HepG2 (cell line): ENCODE data around the gene TSNAXIP1. TPM values are rescaled to one million over a fixed set of nuclear protein-coding genes. Genes with fewer than 3 reads are reported as not detected.
A peak's percentile ranks its signal among the peaks of the same experiment; 100 is the strongest.

ENCODE experiments used
- AKAP8 ChIP-seq: sonication (generic); formaldehyde crosslinking; IDR thresholded peaks from 2 replicates; pipeline ENCODE4 v1.5.1; 2020; ENCODE audit warnings: mild to moderate bottlenecking, missing genetic modification reagents
- BCL6 ChIP-seq: IDR thresholded peaks from 2 replicates; pipeline ENCODE4 v1.6.1; 2016; ENCODE audit warnings: missing genetic modification reagents, missing compliant biosample characterization
- CHD4 ChIP-seq: fragments of 200-600 bp; sonication (generic); IDR thresholded peaks from 2 replicates; pipeline ENCODE4 v1.7.0; 2017; ENCODE audit warnings: mild to moderate bottlenecking, low read length, borderline replicate concordance
- ETV5 ChIP-seq: IDR thresholded peaks from 2 replicates; pipeline ENCODE4 v1.6.1; 2018; ENCODE audit warnings: missing biosample characterization, missing genetic modification reagents, inconsistent platforms, borderline replicate concordance
- FIP1L1 ChIP-seq: fragments of 200-400 bp; formaldehyde crosslinking; IDR thresholded peaks from 2 replicates; pipeline ENCODE4 v1.6.1; 2018; ENCODE audit warnings: low read depth, mild to moderate bottlenecking, low read length, moderate library complexity, borderline replicate concordance; ENCODE audit not compliant: insufficient read depth
- HOXA5 ChIP-seq: sonication (generic); formaldehyde crosslinking; IDR thresholded peaks from 2 replicates; pipeline ENCODE4 v1.4.0; 2020; ENCODE audit warnings: missing genetic modification reagents
- HOXA9 ChIP-seq: sonication (generic); formaldehyde crosslinking; IDR thresholded peaks from 2 replicates; pipeline ENCODE4 v1.8.1; 2022; ENCODE audit warnings: missing genetic modification reagents, mild to moderate bottlenecking, moderate library complexity, borderline replicate concordance
- KLF15 ChIP-seq: sonication (generic); formaldehyde crosslinking; IDR thresholded peaks from 2 replicates; pipeline ENCODE4 v1.8.1; 2023; ENCODE audit warnings: borderline replicate concordance, mild to moderate bottlenecking, inconsistent platforms, missing genetic modification reagents, mixed read lengths
- KMT2A ChIP-seq: sonication (generic); formaldehyde crosslinking; IDR thresholded peaks from 2 replicates; pipeline ENCODE4 v1.4.0; 2020; ENCODE audit warnings: missing genetic modification reagents
- LCORL ChIP-seq, 2 experiments: fragments of 450-650 bp in 1 of 2; sonication (generic) in 1 of 2; formaldehyde crosslinking in 1 of 2; IDR thresholded peaks; 2 replicates each; pipeline versions ENCODE4 v1.5.0 to v1.6.1; 2017 to 2020; ENCODE audit warnings: antibody characterized with exemption in 1 of 2, missing genetic modification reagents in 1 of 2
- NFYB ChIP-seq: sonication (generic); formaldehyde crosslinking; IDR thresholded peaks from 2 replicates; pipeline ENCODE4 v1.4.0; 2020; ENCODE audit warnings: missing genetic modification reagents
- NR1H2 ChIP-seq: sonication (generic); formaldehyde crosslinking; IDR thresholded peaks from 2 replicates; pipeline ENCODE4 v1.8.1; 2022; ENCODE audit warnings: low read depth, missing genetic modification reagents, borderline replicate concordance
- PLRG1 ChIP-seq: fragments of 450-650 bp; conservative IDR thresholded peaks from 2 replicates; pipeline ENCODE4 v1.6.1; 2016
- RORA ChIP-seq: sonication (generic); formaldehyde crosslinking; IDR thresholded peaks from 2 replicates; pipeline ENCODE4 v1.5.0; 2020; ENCODE audit warnings: mild to moderate bottlenecking, missing genetic modification reagents, moderate library complexity
- U2AF1 ChIP-seq: fragments of 200-400 bp; formaldehyde crosslinking; optimal IDR thresholded peaks from 2 replicates; pipeline ENCODE3; 2017; ENCODE audit warnings: mild to moderate bottlenecking, low read depth, low read length
- ZBTB20 ChIP-seq: sonication (generic); formaldehyde crosslinking; IDR thresholded peaks from 2 replicates; pipeline ENCODE4 v1.8.1; 2023; ENCODE audit warnings: missing genetic modification reagents, low read depth, mild to moderate bottlenecking, borderline replicate concordance
- ZFYVE20 ChIP-seq: sonication (generic); formaldehyde crosslinking; IDR thresholded peaks from 2 replicates; pipeline ENCODE4 v1.8.0; 2023; ENCODE audit warnings: low read depth, mild to moderate bottlenecking, moderate library complexity, missing genetic modification reagents, borderline replicate concordance
- ZMYM2 ChIP-seq: sonication (generic); formaldehyde crosslinking; IDR thresholded peaks from 2 replicates; pipeline ENCODE4 v1.8.0; 2022; ENCODE audit warnings: mild to moderate bottlenecking, missing genetic modification reagents
- ZNF224 ChIP-seq: sonication (generic); formaldehyde crosslinking; IDR thresholded peaks from 2 replicates; pipeline ENCODE4 v1.5.0; 2020; ENCODE audit warnings: mild to moderate bottlenecking, missing genetic modification reagents
- ZNF326 ChIP-seq: sonication (generic); formaldehyde crosslinking; IDR thresholded peaks from 2 replicates; pipeline ENCODE4 v1.4.0; 2020; ENCODE audit warnings: missing genetic modification reagents, borderline replicate concordance
- ZNF570 ChIP-seq: sonication (generic); formaldehyde crosslinking; IDR thresholded peaks from 2 replicates; pipeline ENCODE4 v1.4.0; 2020; ENCODE audit warnings: mild to moderate bottlenecking, missing genetic modification reagents, borderline replicate concordance
- ZNF761 ChIP-seq: sonication (generic); formaldehyde crosslinking; conservative IDR thresholded peaks from 2 replicates; pipeline ENCODE4 v1.4.0; 2020; ENCODE audit warnings: mild to moderate bottlenecking, missing genetic modification reagents
- ZNF777 ChIP-seq: sonication (generic); formaldehyde crosslinking; IDR thresholded peaks from 2 replicates; pipeline ENCODE4 v1.4.0; 2020; ENCODE audit warnings: missing genetic modification reagents
- ZNF780A ChIP-seq: sonication (generic); formaldehyde crosslinking; IDR thresholded peaks from 2 replicates; pipeline ENCODE4 v1.8.0; 2022; ENCODE audit warnings: mild to moderate bottlenecking, missing genetic modification reagents, moderate library complexity
- ZNF781 ChIP-seq: sonication (generic); formaldehyde crosslinking; IDR thresholded peaks from 2 replicates; pipeline ENCODE4 v1.5.1; 2020; ENCODE audit warnings: borderline replicate concordance, mild to moderate bottlenecking, missing genetic modification reagents; ENCODE audit errors: not compliant biosample characterization
- ZNF878 ChIP-seq: sonication (generic); formaldehyde crosslinking; IDR thresholded peaks from 2 replicates; pipeline ENCODE4 v1.8.1; 2023; ENCODE audit warnings: mild to moderate bottlenecking, missing genetic modification reagents, moderate library complexity
- polyA plus RNA-seq, 8 experiments: library from polyadenylated mRNA; depleted of rRNA in 3 of 8; stranded (reverse) in 7 of 8; unstranded in 1 of 8; fragments of >200 nt; fragmentation: Illumina TruSeq in 4 of 8; extraction: Trizol in 4 of 8; gene quantifications; 2 replicates each; pipeline versions ENCODE4 v1.2.1 to v1.2.3, GENCODE V29; 2011 to 2016; ENCODE audit warnings: low read depth in 4 of 8, missing spikeins in 1 of 8, mixed read lengths in 1 of 8; ENCODE audit not compliant: insufficient read depth in 1 of 8
- total RNA-seq, 5 experiments: library from RNA; depleted of rRNA; stranded (reverse); fragments of >200 nt; fragmentation: Illumina TruSeq; extraction: Trizol; gene quantifications; 2 replicates each; pipeline ENCODE4 v1.2.3, GENCODE V29; 2016; ENCODE audit warnings: low read depth in 1 of 5
- TF ChIP-seq, protein P1 (sequence below): sonication (generic); formaldehyde crosslinking; IDR thresholded peaks from 2 replicates; pipeline ENCODE4 v1.5.1; 2020; ENCODE audit warnings: mild to moderate bottlenecking, moderate library complexity, missing genetic modification reagents
- TF ChIP-seq, protein P2 (sequence below): IDR thresholded peaks from 2 replicates; pipeline ENCODE4 v1.6.1; 2016; ENCODE audit warnings: low read depth

The TSNAXIP1 gene
- total and polyA plus RNA-seq, 2 of the 13 experiments (the other 11 are each of a cell fraction or from before 2014, with no cell fraction given), result 0.37 to 0.86 TPM

DNA sequence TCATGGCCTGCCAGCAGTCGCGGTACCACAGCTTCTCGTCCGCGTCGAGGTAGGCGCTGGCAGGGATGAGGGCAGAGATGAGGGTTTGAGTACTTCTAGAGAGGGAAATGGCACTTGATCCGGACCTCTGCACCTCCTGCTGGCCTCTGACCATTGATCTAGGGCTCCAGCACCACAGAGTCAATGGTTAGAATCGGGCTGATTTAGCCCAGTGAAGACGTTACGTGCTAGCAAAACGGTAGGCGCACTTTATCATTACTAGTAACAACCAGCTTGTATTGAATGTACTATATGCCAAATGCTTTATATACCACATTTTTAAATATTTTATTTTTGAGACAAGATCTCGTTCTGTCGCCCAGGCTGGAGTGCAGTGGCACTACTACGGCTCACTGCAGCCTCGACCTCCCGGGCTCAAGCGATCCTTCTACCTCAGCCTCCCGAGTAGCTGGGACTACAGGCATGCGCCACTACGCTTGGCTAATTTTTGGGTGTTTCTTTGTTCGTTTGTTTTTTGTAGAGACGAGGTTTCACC lies 526 bp downstream of the TSNAXIP1 start (continued):
- TF ChIP-seq ZBTB20 (0 out of 2 replicates have a peak, but pooled peaks have one; percentile 21), NR1H2 (CRISPR knock-in tag) (no peak), HOXA9 (CRISPR knock-in tag) (no peak), PLRG1 (no peak), ZFYVE20 (CRISPR knock-in tag) (no peak), KMT2A (no peak), ZNF777 (CRISPR knock-in tag) (no peak), NFYB (CRISPR knock-in tag) (no peak), ZNF570 (CRISPR knock-in tag) (no peak), U2AF1 (no peak), BCL6 (no peak), HOXA5 (CRISPR knock-in tag) (no peak), ETV5 (no peak), LCORL (IDR thresholded peaks at IDR 0.05) (no peak), LCORL (CRISPR knock-in tag; IDR thresholded peaks at IDR 0.05) (no peak), ZNF780A (CRISPR knock-in tag) (0 out of 2 replicates have a peak, but pooled peaks have one; percentile 44), RORA (CRISPR knock-in tag) (no peak), CHD4 (peak; percentile 59; the same call in 1 of the 2 replicates), KLF15 (CRISPR knock-in tag) (no peak), FIP1L1 (no peak), ZNF326 (CRISPR knock-in tag) (no peak), ZNF781 (CRISPR knock-in tag) (peak; percentile 21), ZNF878 (no peak), AKAP8 (CRISPR knock-in tag) (peak; percentile 59; the same call in 1 of the 2 replicates), ZMYM2 (CRISPR knock-in tag) (peak; percentile 63; the same call in 1 of the 2 replicates), ZNF761 (CRISPR knock-in tag) (no peak), ZNF224 (CRISPR knock-in tag) (no peak)
- TF ChIP-seq, protein P1, sequence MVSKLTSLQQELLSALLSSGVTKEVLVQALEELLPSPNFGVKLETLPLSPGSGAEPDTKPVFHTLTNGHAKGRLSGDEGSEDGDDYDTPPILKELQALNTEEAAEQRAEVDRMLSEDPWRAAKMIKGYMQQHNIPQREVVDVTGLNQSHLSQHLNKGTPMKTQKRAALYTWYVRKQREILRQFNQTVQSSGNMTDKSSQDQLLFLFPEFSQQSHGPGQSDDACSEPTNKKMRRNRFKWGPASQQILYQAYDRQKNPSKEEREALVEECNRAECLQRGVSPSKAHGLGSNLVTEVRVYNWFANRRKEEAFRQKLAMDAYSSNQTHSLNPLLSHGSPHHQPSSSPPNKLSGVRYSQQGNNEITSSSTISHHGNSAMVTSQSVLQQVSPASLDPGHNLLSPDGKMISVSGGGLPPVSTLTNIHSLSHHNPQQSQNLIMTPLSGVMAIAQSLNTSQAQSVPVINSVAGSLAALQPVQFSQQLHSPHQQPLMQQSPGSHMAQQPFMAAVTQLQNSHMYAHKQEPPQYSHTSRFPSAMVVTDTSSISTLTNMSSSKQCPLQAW (CRISPR knock-in tag), result peak; percentile 38; the same call in 1 of the 2 replicates
- TF ChIP-seq, protein P2, sequence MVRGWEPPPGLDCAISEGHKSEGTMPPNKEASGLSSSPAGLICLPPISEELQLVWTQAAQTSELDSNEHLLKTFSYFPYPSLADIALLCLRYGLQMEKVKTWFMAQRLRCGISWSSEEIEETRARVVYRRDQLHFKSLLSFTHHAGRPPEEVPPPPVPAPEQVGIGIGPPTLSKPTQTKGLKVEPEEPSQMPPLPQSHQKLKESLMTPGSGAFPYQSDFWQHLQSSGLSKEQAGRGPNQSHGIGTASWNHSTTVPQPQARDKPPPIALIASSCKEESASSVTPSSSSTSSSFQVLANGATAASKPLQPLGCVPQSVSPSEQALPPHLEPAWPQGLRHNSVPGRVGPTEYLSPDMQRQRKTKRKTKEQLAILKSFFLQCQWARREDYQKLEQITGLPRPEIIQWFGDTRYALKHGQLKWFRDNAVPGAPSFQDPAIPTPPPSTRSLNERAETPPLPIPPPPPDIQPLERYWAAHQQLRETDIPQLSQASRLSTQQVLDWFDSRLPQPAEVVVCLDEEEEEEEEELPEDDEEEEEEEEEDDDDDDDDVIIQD (CRISPR knock-in tag), result no peak
